HCT116 (cell line): ENCODE results near the gene OTUD7B. TPM values are rescaled to one million over a fixed set of nuclear protein-coding genes. Genes with fewer than 3 reads are reported as not detected.
A peak's percentile ranks its signal among the peaks of the same experiment; 100 is the strongest.

Source experiments
- ATAC-seq: fragments of 200-7000 bp; cut with Tn5 transposase; 2 replicates; pipeline ENCODE4 v1.9.1; 2020; ENCODE audit warnings: mild to moderate bottlenecking, moderate library complexity
- BruUV-seq: library from RNA; stranded (reverse); fragments of 400-500 nt; replicated peaks from 2 replicates; lab custom pipeline; 2021; lab: Mats Ljungman, UMichigan
- CTCF ChIA-PET: fragments of 300-600 bp; sonication (Branson Sonifier 250); formaldehyde crosslinking; loops from one replicate; lab custom pipeline; 2021; ENCODE audit warnings: antibody characterized with exemption; lab: Charles Lee
- POLR2A ChIA-PET: fragments of 300-600, 350-600 bp; sonication (Branson Sonifier 250); formaldehyde crosslinking; loops from one replicate; lab custom pipeline; 2021; ENCODE audit warnings: antibody characterized with exemption; lab: Charles Lee
- RAD21 ChIA-PET, 2 experiments: fragments of 300-600 bp; sonication (Branson Sonifier 250); formaldehyde crosslinking; loops; one replicate each; lab custom pipeline; 2023; ENCODE audit warnings: low total read pairs in 2 of 2; ENCODE audit not compliant: uncharacterized antibody in 2 of 2, unreplicated experiment in 2 of 2, low non-redundant PET in 1 of 2; lab: Charles Lee
- DNase-seq: peaks from one replicate; pipeline ENCODE4 v3.0.0-alpha.2; 2010; ENCODE audit warnings: low read depth, low spot score
- H2AFZ ChIP-seq: fragments of 200-600 bp; shearing (Covaris generic), sonication (generic); 2 replicates; pipeline ENCODE4 v1.6.1; 2017; ENCODE audit warnings: low read depth, mixed run types, mixed read lengths, antibody characterized with exemption, low read length; ENCODE audit not compliant: poor library complexity, severe bottlenecking
- H3K27ac ChIP-seq: 2 replicates; pipeline ENCODE4 v1.5.1; 2012; ENCODE audit warnings: low read depth, low read length
- H3K27me3 ChIP-seq: fragments of 200-600 bp; sonication (generic); 2 replicates; pipeline ENCODE4 v1.6.1; 2016; ENCODE audit warnings: mixed run types, low read length, mixed read lengths; ENCODE audit not compliant: insufficient read depth
- H3K36me3 ChIP-seq, 2 experiments: fragments of 200-500 bp in 1 of 2; fragments of 200-600 bp in 1 of 2; sonication (Bioruptor generic) in 1 of 2; sonication (generic) in 1 of 2; 2 replicates each; pipeline versions ENCODE4 v1.5.1 to v1.6.1; 2014 to 2016; ENCODE audit warnings: low read length in 2 of 2, inconsistent platforms in 1 of 2, mixed read lengths in 1 of 2, mixed run types in 1 of 2; ENCODE audit not compliant: insufficient read depth in 2 of 2, control insufficient read depth in 1 of 2
- H3K4me1 ChIP-seq, 2 experiments: fragments of 200-600 bp in 1 of 2; sonication (generic) in 1 of 2; 2 replicates each; pipeline versions ENCODE4 v1.5.1 to v1.6.1; 2012 to 2017; ENCODE audit warnings: low read length in 2 of 2, inconsistent platforms in 1 of 2, mild to moderate bottlenecking in 1 of 2, mixed read lengths in 1 of 2, mixed run types in 1 of 2, moderate library complexity in 1 of 2; ENCODE audit not compliant: insufficient read depth in 2 of 2, control insufficient read depth in 1 of 2
- H3K4me2 ChIP-seq: fragments of 200-600 bp; sonication (generic); 2 replicates; pipeline ENCODE4 v1.6.1; 2017; ENCODE audit warnings: mixed run types, low read length, mixed read lengths
- H3K4me3 ChIP-seq, 2 experiments: fragments of 200-600 bp in 1 of 2; sonication (generic) in 1 of 2; replicated peaks in 1 of 2; 2 replicates each; pipeline ENCODE4 v1.5.1; 2011 to 2016; ENCODE audit warnings: low read length in 2 of 2, control low read depth in 1 of 2, low read depth in 1 of 2, mild to moderate bottlenecking in 1 of 2, mixed read lengths in 1 of 2, mixed run types in 1 of 2
- H3K79me2 ChIP-seq: fragments of 200-600 bp; sonication (generic); 2 replicates; pipeline ENCODE4 v1.6.1; 2017; ENCODE audit warnings: mild to moderate bottlenecking, mixed run types, low read length, moderate library complexity, mixed read lengths; ENCODE audit not compliant: insufficient read depth
- H3K9ac ChIP-seq: fragments of 200-600 bp; sonication (generic); 2 replicates; pipeline ENCODE4 v1.6.1; 2016; ENCODE audit warnings: low read length, mixed read lengths
- H3K9me2 ChIP-seq: fragments of 200-600 bp; sonication (generic), shearing (Covaris generic); 2 replicates; pipeline ENCODE4 v1.6.1; 2017; ENCODE audit warnings: mixed run types, mild to moderate bottlenecking, moderate library complexity; ENCODE audit not compliant: insufficient read depth
- H3K9me3 ChIP-seq, 2 experiments: fragments of 200-500 bp in 1 of 2; fragments of 200-600 bp in 1 of 2; sonication (Bioruptor generic) in 1 of 2; sonication (generic) in 1 of 2; 2 replicates each; pipeline ENCODE4 v1.6.1; 2014 to 2017; ENCODE audit warnings: low read length in 2 of 2, mixed read lengths in 2 of 2, inconsistent platforms in 1 of 2, low read depth in 1 of 2, mild to moderate bottlenecking in 1 of 2, mixed run types in 1 of 2, moderate library complexity in 1 of 2; ENCODE audit not compliant: control insufficient read depth in 1 of 2, insufficient read depth in 1 of 2
- H4K20me1 ChIP-seq: fragments of 200-600 bp; sonication (generic), shearing (Covaris generic); 2 replicates; pipeline ENCODE4 v1.6.1; 2017; ENCODE audit warnings: mixed run types, mild to moderate bottlenecking, moderate library complexity; ENCODE audit not compliant: insufficient read depth
- ATF3 ChIP-seq: IDR thresholded peaks from 2 replicates; pipeline ENCODE4 v1.6.1; 2012
- CBX3 ChIP-seq: IDR thresholded peaks from 2 replicates; pipeline ENCODE4 v1.6.1; 2012; ENCODE audit warnings: low read depth
- CTCF ChIP-seq, 3 experiments: fragments of 200-600 bp in 1 of 3; sonication (generic) in 1 of 3; IDR thresholded peaks in 2 of 3; conservative IDR thresholded peaks in 1 of 3; 2 replicates each; pipeline ENCODE4 v1.5.1; 2012 to 2017; ENCODE audit warnings: low read depth in 2 of 3, low read length in 2 of 3, antibody characterized with exemption in 1 of 3, borderline replicate concordance in 1 of 3, control low read depth in 1 of 3, mild to moderate bottlenecking in 1 of 3, mixed read lengths in 1 of 3, mixed run types in 1 of 3, moderate library complexity in 1 of 3; ENCODE audit not compliant: insufficient read depth in 1 of 3
- EGR1 ChIP-seq: IDR thresholded peaks from 2 replicates; pipeline ENCODE4 v1.6.1; 2012; ENCODE audit warnings: low read depth
- EZH2 ChIP-seq: fragments of 200-600 bp; sonication (generic); IDR thresholded peaks from 2 replicates; pipeline ENCODE4 v1.6.1; 2017; ENCODE audit warnings: antibody characterized with exemption, mixed run types
- EZH2phosphoT487 ChIP-seq: fragments of 200-600 bp; IDR thresholded peaks from 2 replicates; pipeline ENCODE4 v1.6.1; 2018; ENCODE audit warnings: antibody characterized with exemption, borderline replicate concordance
- FOSL1 ChIP-seq: IDR thresholded peaks from 2 replicates; pipeline ENCODE4 v1.6.1; 2012; ENCODE audit warnings: low read depth
- JUND ChIP-seq: IDR thresholded peaks from 2 replicates; pipeline ENCODE4 v1.6.1; 2012
- MAX ChIP-seq: IDR thresholded peaks from 2 replicates; pipeline ENCODE4 v1.6.1; 2012
- POLR2A ChIP-seq: IDR thresholded peaks from 2 replicates; pipeline ENCODE4 v1.7.0; 2011; ENCODE audit warnings: borderline replicate concordance; ENCODE audit not compliant: insufficient read depth, insufficient read length; ENCODE audit errors: extremely low read depth
- RAD21 ChIP-seq: IDR thresholded peaks from 2 replicates; pipeline ENCODE4 v1.6.1; 2012; ENCODE audit warnings: low read depth, mild to moderate bottlenecking
- REST ChIP-seq: IDR thresholded peaks from 2 replicates; pipeline ENCODE4 v1.6.1; 2012; ENCODE audit warnings: low read depth
- SIN3A ChIP-seq: IDR thresholded peaks from 2 replicates; pipeline ENCODE4 v1.6.1; 2012; ENCODE audit warnings: low read depth
- SP1 ChIP-seq: IDR thresholded peaks from 2 replicates; pipeline ENCODE4 v1.6.1; 2012; ENCODE audit warnings: low read depth
- SRF ChIP-seq: IDR thresholded peaks from 2 replicates; pipeline ENCODE4 v1.6.1; 2012; ENCODE audit warnings: low read depth
- ZFX ChIP-seq: fragments of 450-650 bp; IDR thresholded peaks from 2 replicates; pipeline ENCODE4 v1.6.1; 2017
- ZNF274 ChIP-seq: fragments of 200-500 bp; sonication (Bioruptor generic); IDR thresholded peaks from 2 replicates; pipeline ENCODE4 v1.6.1; 2014; ENCODE audit warnings: mild to moderate bottlenecking, low read depth, low read length, inconsistent platforms
- intact Hi-C: fragments of 100-400 bp; cut with micrococcal nuclease; formaldehyde crosslinking; loops from 2 replicates; pipeline ENCODE4 v1.10.0; 2022
- total RNA-seq: library from RNA; stranded (reverse); gene quantifications from one replicate; pipeline ENCODE4 v1.2.1, GENCODE V29; 2021; ENCODE audit not compliant: unreplicated experiment

The OTUD7B gene
- total RNA-seq, 1 experiment from 2014 or later = 23.7 TPM

- Histone ChIP-seq H3K27me3 (no peaks in the 10 kb centered on the region), H3K79me2 (peaks cover 61% of the 10 kb centered on the region)
- RAD21 ChIA-PET = no interaction called here
- 0 out of 2 replicates have a peak, but pooled peaks have one; percentile 21 for TF ChIP-seq FOSL1
- TF ChIP-seq EGR1 = no peak
- TF ChIP-seq, all 23 proteins: peak for 1
- H3K9ac ChIP-seq = no peak overlapping the region
- intact Hi-C loops = no loop called here
- no peak overlapping the region for H2AFZ ChIP-seq
- H3K4me2 ChIP-seq = peak overlapping the region; percentile 2
- no peak overlapping the region for H3K27ac ChIP-seq
- no peaks in the 10 kb centered on the region for H3K9me3 ChIP-seq
- no peak for DNase-seq
- peaks cover 0 to 4% of the 10 kb centered on the region in 2 experiments; a peak in 2 of 4 replicates for H3K36me3 ChIP-seq
- no peaks in the 10 kb centered on the region for H4K20me1 ChIP-seq
- peaks cover 7 to 37% of the 10 kb centered on the region in 2 experiments; a peak in 3 of 4 replicates for H3K4me1 ChIP-seq
- ChIA-PET CTCF (no interaction called here), POLR2A (no interaction called here)
- BruUV-seq = no TSS peak
- no peaks in the 10 kb centered on the region for H3K9me2 ChIP-seq
- ATAC-seq = no peak
- H3K4me3 ChIP-seq = no peak overlapping the region
These were observed 3.6 kb downstream of the OTUD7B start for GRCh38 chr1:150006881-150007421.

- DNase-seq (no peak), ATAC-seq (no peak)
- CTCF ChIA-PET = no interaction called here
- Histone ChIP-seq H3K9me3 (no peaks in the 10 kb centered on the region), H3K79me2 (peaks cover 71% of the 10 kb centered on the region), H2AFZ (no peak overlapping the region), H3K27me3 (no peaks in the 10 kb centered on the region), H3K4me1 (peaks cover 3 to 28% of the 10 kb centered on the region in 2 experiments; a peak in 3 of 4 replicates), H4K20me1 (no peaks in the 10 kb centered on the region), H3K9me2 (no peaks in the 10 kb centered on the region), H3K9ac (no peak overlapping the region), H3K4me3 (no peak overlapping the region), H3K27ac (no peak overlapping the region), H3K4me2 (no peak overlapping the region), H3K36me3 (peaks cover 0 to 4% of the 10 kb centered on the region in 2 experiments; a peak in 2 of 4 replicates)
- RAD21 ChIA-PET = no interaction called here
- intact Hi-C loops = no loop called here
- BruUV-seq = no TSS peak
- POLR2A ChIA-PET = no interaction called here
- TF ChIP-seq CBX3 (no peak), SIN3A (no peak), CTCF (IDR thresholded peaks at IDR 0.05 in 2 of 3, conservative IDR thresholded peaks at IDR 0.05 in 1 of 3; ENCODE audit: borderline replicate concordance in 1 of 3, insufficient read depth in 1 of 3, low read depth in 2 of 3, low read length in 2 of 3) (no peak), POLR2A (no peak), SRF (no peak), REST (no peak), EZH2phosphoT487 (no peak), ZFX (no peak), ZNF274 (no peak), SP1 (no peak), EZH2 (no peak), RAD21 (no peak), EGR1 (no peak), JUND (no peak), MAX (no peak), ATF3 (no peak)
These were observed 4.9 kb downstream of the OTUD7B start for GRCh38 chr1:150005606-150006005.
